GM23248 (cell line): Measurements from ENCODE around the gene ZNF592. TPM values are rescaled to one million over a fixed set of nuclear protein-coding genes. Genes with fewer than 3 reads are reported as not detected.

Experiments used
- DNase-seq: peaks from one replicate; pipeline ENCODE4 v3.0.0-alpha.2; 2015
- H2AFZ ChIP-seq: fragments of 200-600 bp; sonication (generic); 2 replicates; pipeline ENCODE4 v1.6.1; 2016; ENCODE audit warnings: antibody characterized with exemption
- H3F3A ChIP-seq: fragments of 200-600 bp; sonication (generic); 2 replicates; pipeline ENCODE4 v1.6.1; 2016; ENCODE audit warnings: mild to moderate bottlenecking, antibody characterized with exemption, mixed run types; ENCODE audit not compliant: insufficient read depth
- H3K27ac ChIP-seq: fragments of 200-600 bp; sonication (generic); 2 replicates; pipeline ENCODE4 v1.5.1; 2016; ENCODE audit warnings: mild to moderate bottlenecking
- H3K27me3 ChIP-seq: fragments of 200-600 bp; sonication (generic); replicated peaks from 2 replicates; pipeline ENCODE4 v1.6.1; 2016; ENCODE audit warnings: mild to moderate bottlenecking; ENCODE audit not compliant: insufficient read depth
- H3K36me3 ChIP-seq: fragments of 200-600 bp; sonication (generic); 2 replicates; pipeline ENCODE4 v1.6.1; 2016; ENCODE audit warnings: low read depth, mild to moderate bottlenecking
- H3K4me1 ChIP-seq: fragments of 200-600 bp; sonication (generic); 2 replicates; pipeline ENCODE4 v1.6.1; 2016; ENCODE audit warnings: mild to moderate bottlenecking; ENCODE audit not compliant: insufficient read depth
- H3K4me2 ChIP-seq: fragments of 200-600 bp; sonication (generic); one replicate; pipeline ENCODE4 v1.6.1; 2016; ENCODE audit warnings: mild to moderate bottlenecking; ENCODE audit not compliant: unreplicated experiment
- H3K4me3 ChIP-seq: fragments of 200-600 bp; sonication (generic); 2 replicates; pipeline ENCODE4 v1.5.1; 2016; ENCODE audit warnings: mild to moderate bottlenecking
- H3K79me2 ChIP-seq: fragments of 200-600 bp; sonication (generic); 2 replicates; pipeline ENCODE4 v1.6.1; 2016; ENCODE audit warnings: mild to moderate bottlenecking; ENCODE audit not compliant: insufficient read depth
- H3K9ac ChIP-seq: fragments of 200-600 bp; sonication (generic); 2 replicates; pipeline ENCODE4 v1.6.1; 2016; ENCODE audit warnings: mild to moderate bottlenecking
- H3K9me2 ChIP-seq: fragments of 200-600 bp; sonication (generic); 2 replicates; pipeline ENCODE4 v1.6.1; 2016; ENCODE audit warnings: mixed run types, mild to moderate bottlenecking, moderate library complexity; ENCODE audit not compliant: insufficient read depth
- H3K9me3 ChIP-seq: fragments of 200-600 bp; sonication (generic); one replicate; pipeline ENCODE4 v1.6.1; 2017; ENCODE audit warnings: low read depth
- H4K20me1 ChIP-seq: fragments of 200-600 bp; sonication (generic); 2 replicates; pipeline ENCODE4 v1.6.0; 2016; ENCODE audit not compliant: insufficient read depth
- EZH2 ChIP-seq: fragments of 200-600 bp; sonication (generic); IDR thresholded peaks from 2 replicates; pipeline ENCODE4 v1.6.1; 2018; ENCODE audit warnings: antibody characterized with exemption, mild to moderate bottlenecking; ENCODE audit not compliant: insufficient read depth, poor library complexity, severe bottlenecking
- EZH2phosphoT487 ChIP-seq: fragments of 200-600 bp; sonication (generic); IDR thresholded peaks from 2 replicates; pipeline ENCODE4 v1.6.1; 2018; ENCODE audit warnings: antibody characterized with exemption, moderate library complexity, mild to moderate bottlenecking, low read depth; ENCODE audit not compliant: insufficient read depth
- WGBS, 2 experiments: methylation state at CpG; one replicate each; pipeline ENCODE4 v1.1.6; 2015 to 2017; ENCODE audit warnings: low lambda C conversion rate in 2 of 2, low coverage in 1 of 2; ENCODE audit errors: missing lambda C conversion rate in 2 of 2; 5-methylcytosine and 5-hydroxymethylcytosine counted together
- in situ Hi-C: fragments of 300-500 bp; cut with MboI; formaldehyde crosslinking; loops from 2 replicates; pipeline ENCODE4 v1.15.0; 2020
- polyA plus RNA-seq: library from polyadenylated mRNA; unstranded; fragments of >200 nt; fragmentation: Nextera tagmentation; extraction: Ambion mirVana; gene quantifications from 2 replicates; pipeline ENCODE4 v1.2.1, GENCODE V29; 2016
- total RNA-seq: library from RNA; depleted of rRNA; stranded (reverse); fragments of >200 nt; shearing (Covaris generic); gene quantifications from 2 replicates; pipeline ENCODE4 v1.2.3, GENCODE V29; 2014

The ZNF592 gene
- total and polyA plus RNA-seq, 2 experiments from 2014 or later: 7.4 to 9.8 TPM

DNA sequence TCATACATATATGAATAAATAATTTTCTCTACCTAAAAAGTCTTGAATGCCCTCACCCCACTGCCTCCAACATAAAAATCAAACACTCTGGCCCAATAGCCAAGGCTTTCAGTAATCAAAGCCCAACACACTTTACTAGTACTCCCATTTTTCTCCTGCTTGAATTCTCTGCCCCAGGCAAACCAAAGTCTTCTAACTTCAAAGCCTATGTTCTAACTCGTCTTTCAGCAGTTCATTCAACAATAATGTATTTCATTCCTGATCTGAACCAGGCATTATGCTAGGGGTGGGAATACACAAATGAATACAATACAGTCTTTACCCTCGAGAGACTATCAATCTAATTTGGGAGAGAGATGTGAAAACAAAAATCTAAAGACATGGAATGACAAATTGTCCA, 11.4 kb upstream of the ZNF592 start:
- no peaks in the 10 kb centered on the region for H3K9me2 ChIP-seq
- H3K36me3 ChIP-seq: no peaks in the 10 kb centered on the region
- H3K27ac ChIP-seq: no peak overlapping the region
- no peaks in the 10 kb centered on the region for H4K20me1 ChIP-seq
- H3K4me1 ChIP-seq: peaks cover 9% of the 10 kb centered on the region
- 48 to 53% methylated on average over 2 of the region's 2 CpGs for WGBS, 2 experiments
- DNase-seq: no peak
- no peak overlapping the region for H3K4me3 ChIP-seq
- no peak overlapping the region for H2AFZ ChIP-seq
- in situ Hi-C loops: no loop called here
- no peak for TF ChIP-seq EZH2phosphoT487
- TF ChIP-seq EZH2: no peak
- peaks cover 7% of the 10 kb centered on the region; the same call in 1 of the 2 replicates for H3F3A ChIP-seq
- no peak overlapping the region for H3K9ac ChIP-seq
- H3K27me3 ChIP-seq: no peaks in the 10 kb centered on the region
- H3K79me2 ChIP-seq: no peaks in the 10 kb centered on the region
- no peak overlapping the region for H3K4me2 ChIP-seq
- H3K9me3 ChIP-seq: no peaks in the 10 kb centered on the region

DNA sequence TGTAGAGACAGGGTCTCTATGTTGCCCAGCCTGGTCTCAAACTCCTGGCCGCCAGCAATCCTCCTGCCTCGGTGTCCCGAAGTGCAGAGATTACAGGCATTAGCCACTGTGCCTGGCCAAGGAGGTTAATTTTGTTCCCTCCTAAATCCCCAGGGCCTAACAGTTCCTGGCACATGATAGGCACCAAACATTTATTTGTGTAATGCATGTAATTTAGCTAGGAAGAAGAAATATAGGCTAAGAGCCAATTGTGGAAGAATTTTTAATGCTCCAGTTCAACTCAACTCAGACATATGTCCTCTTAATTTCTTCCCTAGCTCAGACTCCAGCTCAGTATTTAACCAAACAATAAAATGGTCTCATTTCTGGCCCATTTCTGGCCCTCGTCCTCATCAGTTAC, 7.7 kb upstream of the ZNF592 start:
- in situ Hi-C loops: no loop called here
- Histone ChIP-seq H3K9me3 (no peaks in the 10 kb centered on the region), H3K79me2 (peaks cover 8% of the 10 kb centered on the region), H3K27ac (no peak overlapping the region), H3K27me3 (no peaks in the 10 kb centered on the region), H3K36me3 (no peaks in the 10 kb centered on the region), H4K20me1 (no peaks in the 10 kb centered on the region), H3F3A (no peaks in the 10 kb centered on the region), H3K9me2 (no peaks in the 10 kb centered on the region), H3K4me3 (no peak overlapping the region), H2AFZ (no peak overlapping the region), H3K4me1 (no peaks in the 10 kb centered on the region), H3K4me2 (no peak overlapping the region), H3K9ac (no peak overlapping the region)
- TF ChIP-seq EZH2phosphoT487 (no peak), EZH2 (no peak)
- no peak for DNase-seq
- 90 to 97% methylated on average over 4 of the region's 4 CpGs for WGBS, 2 experiments

DNA sequence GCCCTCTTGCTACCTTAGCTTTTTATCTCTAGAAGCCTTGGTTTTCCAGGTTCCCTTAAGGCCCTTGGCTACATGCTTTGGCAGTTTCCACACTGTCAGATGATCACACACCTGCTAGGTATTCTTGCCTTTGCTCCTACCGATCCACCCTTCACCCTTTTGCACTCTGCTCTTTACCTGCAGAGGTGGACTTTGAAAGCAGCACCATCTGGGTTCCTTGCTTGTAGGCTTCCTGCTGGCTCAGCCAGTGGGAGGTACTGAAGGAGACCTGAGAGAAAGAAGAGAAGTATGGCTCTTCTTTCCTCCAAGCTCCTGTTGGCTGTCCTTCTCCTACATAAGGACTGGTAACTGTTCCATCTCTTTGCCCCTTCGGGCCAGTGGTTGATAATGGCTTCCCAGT, 7.3 kb upstream of the ZNF592 start:
- Histone ChIP-seq H3K9me3 (no peaks in the 10 kb centered on the region), H3K4me3 (no peak overlapping the region), H4K20me1 (no peaks in the 10 kb centered on the region), H3K36me3 (no peaks in the 10 kb centered on the region), H3F3A (no peaks in the 10 kb centered on the region), H3K79me2 (peaks cover 11% of the 10 kb centered on the region), H3K27ac (no peak overlapping the region), H3K9ac (no peak overlapping the region), H3K27me3 (no peaks in the 10 kb centered on the region), H3K9me2 (no peaks in the 10 kb centered on the region), H3K4me2 (no peak overlapping the region), H3K4me1 (no peaks in the 10 kb centered on the region), H2AFZ (no peak overlapping the region)
- TF ChIP-seq EZH2phosphoT487 (no peak), EZH2 (no peak)
- 69 to 77% methylated on average over 2 of the region's 2 CpGs for WGBS, 2 experiments
- in situ Hi-C loops: no loop called here
- DNase-seq: no peak

DNA sequence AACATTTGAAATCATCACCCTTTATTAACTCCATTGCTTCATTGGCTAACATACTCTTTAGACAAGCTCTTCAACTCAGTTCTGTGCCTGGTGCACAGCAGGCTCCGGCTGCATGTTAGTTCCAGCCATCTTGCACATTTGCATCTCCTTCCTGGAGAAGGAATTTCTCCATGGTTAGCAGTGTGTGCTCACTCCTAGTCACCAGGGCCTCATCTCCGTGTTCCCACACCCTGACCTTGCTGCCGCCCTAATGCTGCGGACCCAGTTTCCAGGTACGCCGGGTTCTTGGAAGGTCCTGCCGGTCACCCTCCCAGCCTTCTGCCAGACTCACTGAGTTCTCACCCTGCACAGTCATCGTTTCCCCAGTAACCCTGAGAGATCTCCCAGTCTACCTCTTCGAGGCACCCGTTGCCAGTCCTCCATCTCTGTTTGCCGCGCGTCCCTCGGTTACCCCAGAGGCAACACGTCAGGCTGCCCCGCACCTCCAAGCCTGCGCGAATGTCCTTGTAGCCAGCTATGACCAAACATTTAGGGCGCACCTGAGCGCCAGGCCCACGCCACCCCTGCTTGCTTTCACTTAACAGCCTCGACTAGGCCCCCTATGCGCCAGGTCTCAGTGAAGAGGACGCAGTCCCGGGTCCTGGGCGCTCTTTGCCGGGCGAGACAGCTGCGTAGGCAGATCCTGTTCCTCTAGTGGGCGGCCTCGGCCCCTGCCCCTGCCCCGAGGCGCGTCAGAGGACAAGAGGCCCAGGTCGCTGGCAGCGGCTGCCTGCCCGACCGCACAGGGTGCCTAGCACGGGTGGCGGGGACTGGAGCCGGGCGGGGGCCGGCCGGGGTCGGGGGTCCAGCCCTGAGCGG, 747 bp upstream of the ZNF592 start:
- Histone ChIP-seq H3F3A (peaks cover 17% of the 10 kb centered on the region), H3K79me2 (peaks cover 62% of the 10 kb centered on the region), H2AFZ (peak overlapping the region; percentile 87), H3K9me3 (no peaks in the 10 kb centered on the region), H3K27ac (peak overlapping the region; percentile 99), H3K9me2 (no peaks in the 10 kb centered on the region), H4K20me1 (peaks cover 6% of the 10 kb centered on the region; the same call in 1 of the 2 replicates), H3K4me1 (peaks cover 19% of the 10 kb centered on the region), H3K27me3 (no peaks in the 10 kb centered on the region), H3K4me3 (peak overlapping the region; percentile 99), H3K9ac (peak overlapping the region; percentile 97), H3K36me3 (no peaks in the 10 kb centered on the region), H3K4me2 (peak overlapping the region; percentile 97)
- 2% methylated on average over 34 to 38 of the region's 46 CpGs for WGBS, 2 experiments
- peak; percentile 88 for DNase-seq
- in situ Hi-C loops: no loop called here
- TF ChIP-seq EZH2phosphoT487 (no peak), EZH2 (no peak)
